Panc1 (cell line): ENCODE measurements around the gene SRP54.

Source experiments
- CTCF ChIP-seq: fragments of 450-650 bp; IDR thresholded peaks from 2 replicates; pipeline ENCODE4 v1.5.1; 2017; ENCODE audit warnings: mild to moderate bottlenecking
- POLR2AphosphoS5 ChIP-seq: IDR thresholded peaks from 2 replicates; pipeline ENCODE4 v1.6.1; 2012; ENCODE audit warnings: mild to moderate bottlenecking, low read depth, low read length, moderate library complexity
- SIN3A ChIP-seq: IDR thresholded peaks from 2 replicates; pipeline ENCODE4 v1.6.1; 2012; ENCODE audit warnings: low read depth, mild to moderate bottlenecking, low read length, moderate library complexity, borderline replicate concordance; ENCODE audit not compliant: insufficient read depth

GRCh38 chr14:34937442-34937841 is 45.4 kb upstream of the SRP54 start:
- TF ChIP-seq CTCF (no peak), POLR2AphosphoS5 (no peak), SIN3A (no peak)
